ENCODE data around the gene CETN3. TPM values are rescaled to one million over a fixed set of nuclear protein-coding genes. Genes with fewer than 3 reads are reported as not detected.

The CETN3 gene
- total RNA-seq (2014; rRNA removed; shearing (Covaris generic)), result 57.1 and 63.8 TPM in 2 replicates

GRCh38 chr5:90409318-90410177, at the start of gene CETN3:
CETN3 (minus strand) TSS chr5:90409756; CDS start chr5:90409661, 95 bp downstream.

Other genes starting within 250 kb of the CETN3 start
- 7.0 and 7.9 TPM in 2 replicates for gene MBLAC2, start 65.0 kb upstream of the CETN3 start, total RNA-seq (2014; rRNA removed; shearing (Covaris generic))
- 28.3 and 39.6 TPM in 2 replicates for gene POLR3G, start 65.1 kb upstream of the CETN3 start, total RNA-seq (2014; rRNA removed; shearing (Covaris generic))
- gene LYSMD3, start 119.8 kb upstream of the CETN3 start, total RNA-seq (2014; rRNA removed; shearing (Covaris generic)), result 5.2 and 6.4 TPM in 2 replicates
- 5.1 and 6.0 TPM in 2 replicates for gene ADGRV1, start 149.0 kb upstream of the CETN3 start, total RNA-seq (2014; rRNA removed; shearing (Covaris generic))